Mesendoderm (in vitro differentiated cells): ENCODE data around the gene CBL.

Experiments
- DNase-seq: peaks from one replicate; pipeline ENCODE4 v3.0.0; 2013
- H2AK5ac ChIP-seq: 2 replicates; pipeline ENCODE4 v1.6.1; 2013; ENCODE audit warnings: low read length, inconsistent platforms
- H2BK120ac ChIP-seq: 2 replicates; pipeline ENCODE4 v1.6.1; 2013; ENCODE audit warnings: low read depth, mild to moderate bottlenecking, low read length, moderate library complexity, mixed read lengths
- H2BK15ac ChIP-seq: replicated peaks from 2 replicates; pipeline ENCODE4 v1.6.1; 2013; ENCODE audit warnings: low read depth, mild to moderate bottlenecking, moderate library complexity
- H2BK5ac ChIP-seq: 2 replicates; pipeline ENCODE4 v1.6.1; 2013; ENCODE audit warnings: low read length, inconsistent platforms
- H3K18ac ChIP-seq: 2 replicates; pipeline ENCODE4 v1.6.1; 2013; ENCODE audit warnings: mild to moderate bottlenecking, low read length, mixed read lengths
- H3K23ac ChIP-seq: one replicate; pipeline ENCODE4 v1.6.1; 2013; ENCODE audit warnings: low read length
- H3K27ac ChIP-seq: 2 replicates; pipeline ENCODE4 v1.5.1; 2013; ENCODE audit warnings: low read depth, mild to moderate bottlenecking, inconsistent platforms, low read length, moderate library complexity
- H3K27me3 ChIP-seq: 2 replicates; pipeline ENCODE4 v1.6.1; 2013; ENCODE audit warnings: low read length, control low read depth, mild to moderate bottlenecking, inconsistent platforms; ENCODE audit not compliant: insufficient read depth, poor library complexity
- H3K36me3 ChIP-seq: 2 replicates; pipeline ENCODE4 v1.6.1; 2013; ENCODE audit warnings: low read length, inconsistent platforms; ENCODE audit not compliant: control insufficient read depth, insufficient read depth
- H3K4ac ChIP-seq: one replicate; pipeline ENCODE4 v1.6.1; 2013; ENCODE audit warnings: low read depth, mild to moderate bottlenecking, low read length, moderate library complexity
- H3K4me1 ChIP-seq: 2 replicates; pipeline ENCODE4 v1.6.1; 2013; ENCODE audit warnings: low read depth, low read length, inconsistent platforms; ENCODE audit not compliant: control insufficient read depth
- H3K4me2 ChIP-seq: 2 replicates; pipeline ENCODE4 v1.6.1; 2013; ENCODE audit warnings: low read length
- H3K4me3 ChIP-seq: 2 replicates; pipeline ENCODE4 v1.5.1; 2013; ENCODE audit warnings: mild to moderate bottlenecking, low read length
- H3K56ac ChIP-seq: one replicate; pipeline ENCODE4 v1.6.1; 2013; ENCODE audit warnings: low read length
- H3K79me1 ChIP-seq: 2 replicates; pipeline ENCODE4 v1.6.1; 2013; ENCODE audit warnings: low read length, inconsistent platforms
- H3K79me2 ChIP-seq: 2 replicates; pipeline ENCODE4 v1.6.1; 2013; ENCODE audit warnings: mild to moderate bottlenecking, low read length; ENCODE audit not compliant: control insufficient read depth, insufficient read depth
- H3K9ac ChIP-seq: 2 replicates; pipeline ENCODE4 v1.6.1; 2013; ENCODE audit warnings: low read length, inconsistent platforms
- H4K5ac ChIP-seq: one replicate; pipeline ENCODE4 v1.6.1; 2013; ENCODE audit warnings: low read length
- H4K8ac ChIP-seq: one replicate; pipeline ENCODE4 v1.6.1; 2013; ENCODE audit warnings: low read depth, mild to moderate bottlenecking, control low read depth, low read length, moderate library complexity
- WGBS: extraction: QIAGEN DNeasy Blood & Tissue Kit; methylation state at CpG from one replicate; pipeline ENCODE4 v1.1.7; 2013; ENCODE audit warnings: low lambda C conversion rate, missing lambda C conversion rate; ENCODE audit not compliant: insufficient coverage; ENCODE audit errors: extremely low coverage; 5-methylcytosine and 5-hydroxymethylcytosine counted together

CBL gene

GRCh38 chr11:119309953-119310681 lies 104.0 kb downstream of the CBL start:
- Histone ChIP-seq H3K18ac (no peak overlapping the region), H3K79me2 (no peaks in the 10 kb centered on the region), H3K36me3 (peaks cover 6% of the 10 kb centered on the region), H4K8ac (no peak overlapping the region), H3K79me1 (peaks cover 2% of the 10 kb centered on the region), H3K27ac (no peak overlapping the region), H2BK15ac (no peak overlapping the region), H3K9ac (no peak overlapping the region), H2BK5ac (no peak overlapping the region), H4K5ac (no peak overlapping the region), H2AK5ac (no peak overlapping the region), H3K4me3 (no peak overlapping the region), H3K4me1 (peaks cover 2% of the 10 kb centered on the region), H3K4ac (no peak overlapping the region), H3K27me3 (no peaks in the 10 kb centered on the region), H3K23ac (no peak overlapping the region), H2BK120ac (no peak overlapping the region), H3K4me2 (no peak overlapping the region), H3K56ac (no peak overlapping the region)
- WGBS = no CpG with 5 or more reads among the region's 17 CpGs
- DNase-seq = peak; percentile 91

DNA sequence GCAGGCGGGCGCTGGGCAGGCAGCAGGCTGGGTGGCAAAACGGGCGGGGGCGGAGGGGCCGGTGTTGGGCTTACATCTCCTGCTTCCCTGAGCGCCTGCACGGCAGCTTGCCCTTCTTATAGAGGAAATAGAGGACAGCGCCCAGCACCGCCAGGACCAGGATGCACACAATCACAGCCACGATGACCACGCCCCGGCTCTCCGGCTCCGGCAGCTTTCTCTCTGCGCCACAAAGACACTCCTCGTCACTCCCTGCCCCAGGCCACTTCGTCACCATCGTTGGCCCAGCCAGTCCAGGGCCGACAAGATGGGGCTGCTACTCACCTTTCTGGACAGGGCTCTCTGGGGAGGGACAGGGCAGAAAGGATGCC lies 104.5 kb downstream of the CBL start:
- no peak overlapping the region for H2BK15ac ChIP-seq
- H3K4ac ChIP-seq = no peak overlapping the region
- peaks cover 6% of the 10 kb centered on the region for H3K36me3 ChIP-seq
- H3K9ac ChIP-seq = no peak overlapping the region
- no peak overlapping the region for H3K18ac ChIP-seq
- peak overlapping the region; percentile 51 for H3K56ac ChIP-seq
- no peak overlapping the region for H3K23ac ChIP-seq
- H3K4me3 ChIP-seq = no peak overlapping the region
- H2BK5ac ChIP-seq = no peak overlapping the region
- no peak overlapping the region for H4K5ac ChIP-seq
- no peak overlapping the region for H3K4me2 ChIP-seq
- H2AK5ac ChIP-seq = no peak overlapping the region
- peaks cover 5% of the 10 kb centered on the region for H3K4me1 ChIP-seq
- peaks cover 3% of the 10 kb centered on the region for H3K79me1 ChIP-seq
- H3K27ac ChIP-seq = no peak overlapping the region
- no peaks in the 10 kb centered on the region for H3K79me2 ChIP-seq
- WGBS = no CpG with 5 or more reads among the region's 20 CpGs
- H3K27me3 ChIP-seq = no peaks in the 10 kb centered on the region
- H4K8ac ChIP-seq = no peak overlapping the region
- no peak for DNase-seq
- no peak overlapping the region for H2BK120ac ChIP-seq

DNA sequence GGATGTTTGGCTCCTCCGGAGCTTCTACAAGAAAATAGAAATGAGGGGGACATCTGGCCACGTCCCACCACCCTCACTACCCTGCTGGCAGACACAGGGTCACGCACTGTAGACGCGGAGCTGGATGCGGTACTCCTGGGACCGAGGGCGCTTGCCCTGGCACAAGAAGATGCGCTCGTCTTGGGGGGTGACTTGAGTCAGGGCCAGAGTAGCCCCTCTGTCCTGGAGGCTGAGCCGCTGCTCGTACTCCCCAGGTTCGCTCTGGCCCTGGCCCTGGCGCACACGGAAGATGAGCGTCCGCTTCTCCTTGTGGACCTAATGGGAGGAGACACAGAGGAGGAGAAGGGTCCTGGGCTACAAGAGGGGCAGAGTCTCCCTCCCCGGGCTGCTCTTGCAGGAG lies 108.6 kb downstream of the CBL start:
- Histone ChIP-seq H3K9ac (peak overlapping the region; percentile 88), H2BK5ac (no peak overlapping the region), H3K23ac (no peak overlapping the region), H2BK15ac (no peak overlapping the region), H2AK5ac (no peak overlapping the region), H3K56ac (peak overlapping the region; percentile 90), H3K79me1 (peaks cover 4% of the 10 kb centered on the region), H3K79me2 (no peaks in the 10 kb centered on the region), H2BK120ac (no peak overlapping the region), H3K4ac (no peak overlapping the region), H3K36me3 (peaks cover 4% of the 10 kb centered on the region), H3K18ac (no peak overlapping the region), H3K27me3 (no peaks in the 10 kb centered on the region), H4K8ac (no peak overlapping the region), H3K4me1 (peaks cover 32% of the 10 kb centered on the region), H3K4me2 (peak overlapping the region; percentile 97), H3K4me3 (no peak overlapping the region), H4K5ac (no peak overlapping the region), H3K27ac (no peak overlapping the region)
- WGBS = no CpG with 5 or more reads among the region's 18 CpGs
- DNase-seq = no peak

DNA sequence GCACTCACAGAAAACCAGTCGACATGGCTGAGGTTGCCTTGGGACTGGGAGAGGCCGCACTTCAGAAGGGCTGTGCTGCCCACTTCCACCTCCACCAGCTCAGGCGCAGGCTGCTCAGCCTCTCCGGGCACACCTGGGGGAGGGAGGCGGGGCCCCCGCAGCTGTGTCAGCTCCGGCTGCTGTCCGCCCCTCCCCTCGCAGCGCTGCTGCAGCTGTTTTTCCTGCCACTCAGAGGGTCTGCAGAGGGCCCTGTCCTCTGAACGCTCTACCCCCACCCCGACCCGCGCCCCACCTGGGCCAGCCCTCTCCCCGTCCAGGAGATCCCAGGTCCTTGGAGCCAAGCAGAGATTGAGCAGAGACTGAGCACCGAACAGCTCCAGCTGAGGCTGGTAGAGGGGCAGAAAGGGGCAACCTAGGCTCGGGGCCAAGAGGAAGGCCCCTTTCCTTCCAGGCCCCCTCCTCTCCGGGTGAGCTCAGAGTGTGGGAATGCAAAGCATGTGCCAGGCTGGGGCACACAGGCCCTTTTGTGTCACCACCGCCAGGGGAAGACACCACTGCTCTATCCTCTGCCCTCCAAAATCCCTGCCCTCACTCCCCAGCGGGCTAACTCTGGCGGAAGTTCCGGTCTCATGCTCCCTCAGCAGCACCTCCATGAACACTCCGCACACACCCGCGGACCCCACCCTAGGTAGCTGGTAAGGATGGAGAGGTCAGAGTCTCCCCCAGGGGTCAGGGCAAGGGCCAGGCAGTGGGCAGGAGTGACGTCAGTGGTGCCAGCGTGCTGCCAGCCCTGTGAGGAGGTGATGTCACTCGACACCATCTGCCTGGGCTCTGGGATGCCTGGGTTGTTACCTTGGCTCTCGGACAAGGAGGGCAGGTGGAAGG lies 109.2 kb downstream of the CBL start:
- Histone ChIP-seq H4K8ac (no peak overlapping the region), H3K9ac (peak overlapping the region; percentile 88), H2AK5ac (no peak overlapping the region), H4K5ac (no peak overlapping the region), H3K4ac (no peak overlapping the region), H3K36me3 (peaks cover 4% of the 10 kb centered on the region), H3K56ac (peak overlapping the region; percentile 90), H3K27me3 (no peaks in the 10 kb centered on the region), H3K18ac (no peak overlapping the region), H2BK15ac (no peak overlapping the region), H3K79me1 (peaks cover 4% of the 10 kb centered on the region), H3K4me3 (peak overlapping the region; percentile 65), H2BK120ac (no peak overlapping the region), H3K27ac (no peak overlapping the region), H3K4me2 (peak overlapping the region; percentile 97), H3K79me2 (no peaks in the 10 kb centered on the region), H2BK5ac (no peak overlapping the region), H3K23ac (peak overlapping the region; percentile 89), H3K4me1 (peaks cover 35% of the 10 kb centered on the region)
- WGBS = no CpG with 5 or more reads among the region's 29 CpGs
- peak; percentile 92 for DNase-seq

DNA sequence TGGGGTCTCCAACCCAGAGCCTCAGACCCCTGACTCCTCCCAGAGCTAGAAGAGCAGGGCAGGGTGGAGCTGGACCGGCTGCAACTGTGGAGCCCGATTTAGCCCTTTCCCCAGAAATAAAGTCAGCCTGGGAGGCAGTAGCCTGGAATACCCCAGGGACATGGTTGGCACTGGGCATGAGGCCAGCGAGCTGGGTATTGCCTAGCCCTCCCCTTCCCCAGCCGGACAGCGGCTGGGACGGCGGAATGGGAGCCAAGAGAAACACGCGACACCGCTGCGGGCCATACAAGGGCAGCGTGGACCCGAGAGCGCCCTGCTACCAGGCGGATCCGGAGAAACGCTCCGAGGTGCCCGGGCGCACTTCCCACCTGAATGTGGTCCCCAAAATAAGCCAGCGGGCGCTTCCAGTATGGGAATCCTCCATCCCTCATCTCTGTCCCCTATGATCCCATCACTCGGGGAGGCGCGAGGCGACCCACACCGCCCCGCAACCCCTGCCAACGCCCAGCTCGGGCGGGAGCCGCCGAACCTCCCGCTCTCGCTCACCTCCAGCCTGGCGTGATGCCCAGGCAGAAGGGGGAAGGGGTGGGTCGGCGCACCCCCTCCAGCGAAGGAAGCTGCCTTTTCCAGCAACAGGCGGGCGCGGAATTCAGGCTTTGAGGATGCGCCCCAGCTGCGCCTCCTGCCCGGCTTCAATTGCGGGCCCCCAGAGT lies 110.0 kb downstream of the CBL start:
- H2AK5ac ChIP-seq = no peak overlapping the region
- peak overlapping the region; percentile 89 for H3K23ac ChIP-seq
- H3K79me1 ChIP-seq = peaks cover 4% of the 10 kb centered on the region
- no peak overlapping the region for H4K5ac ChIP-seq
- H3K18ac ChIP-seq = peak overlapping the region; percentile 44
- no peak overlapping the region for H3K4ac ChIP-seq
- DNase-seq = no peak
- peaks cover 4% of the 10 kb centered on the region for H3K36me3 ChIP-seq
- WGBS = no CpG with 5 or more reads among the region's 46 CpGs
- no peak overlapping the region for H3K27ac ChIP-seq
- H3K56ac ChIP-seq = peak overlapping the region; percentile 90
- no peaks in the 10 kb centered on the region for H3K27me3 ChIP-seq
- H3K9ac ChIP-seq = peak overlapping the region; percentile 88
- H2BK5ac ChIP-seq = no peak overlapping the region
- H3K4me2 ChIP-seq = peak overlapping the region; percentile 97
- H3K79me2 ChIP-seq = no peaks in the 10 kb centered on the region
- no peak overlapping the region for H4K8ac ChIP-seq
- no peak overlapping the region for H2BK120ac ChIP-seq
- no peak overlapping the region for H2BK15ac ChIP-seq
- peak overlapping the region; percentile 65 for H3K4me3 ChIP-seq
- peaks cover 37% of the 10 kb centered on the region for H3K4me1 ChIP-seq
